ENCODE results near the gene TSHZ1.

DNA sequence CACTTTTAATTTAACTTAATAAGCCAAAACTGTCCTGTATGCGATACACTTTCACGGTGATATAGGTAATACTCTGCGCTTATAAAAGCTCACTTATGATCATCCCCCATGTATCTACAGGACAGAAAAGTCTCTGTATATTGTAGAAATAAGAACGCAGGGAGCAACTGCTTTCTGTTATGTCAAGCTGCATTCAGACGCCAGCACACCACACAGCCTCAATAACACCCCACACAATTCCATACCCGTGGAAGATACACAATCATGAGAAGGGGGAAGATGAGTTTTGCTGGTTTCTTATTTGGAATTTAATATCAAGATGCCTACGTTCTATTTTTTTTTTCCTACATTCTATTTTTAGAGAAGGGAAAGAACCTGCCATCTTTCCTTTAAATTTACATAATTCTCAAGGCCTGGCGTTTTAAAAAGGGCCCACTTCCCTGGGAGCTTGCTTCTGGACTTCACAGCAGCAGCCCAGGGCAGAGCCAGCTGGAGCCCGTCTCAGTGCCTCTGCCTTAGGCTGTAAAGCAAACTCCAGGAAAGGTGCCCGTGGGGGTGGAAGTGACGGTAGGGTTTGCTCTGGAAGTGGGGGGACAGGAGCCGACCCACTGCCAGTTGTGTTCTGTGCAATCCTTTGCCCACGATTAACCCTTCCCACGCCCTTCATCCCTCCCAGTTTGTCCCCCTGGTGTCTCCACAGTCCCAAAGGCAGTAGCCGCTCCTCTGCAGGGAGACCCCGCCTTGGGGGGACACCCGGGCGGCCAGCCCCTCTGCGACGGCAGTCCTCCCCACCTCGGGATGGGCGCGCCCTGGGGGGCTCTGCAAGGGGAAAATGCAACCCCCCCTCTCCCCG, 7.0 kb upstream of the TSHZ1 start:
- TF ChIP-seq, protein P1, sequence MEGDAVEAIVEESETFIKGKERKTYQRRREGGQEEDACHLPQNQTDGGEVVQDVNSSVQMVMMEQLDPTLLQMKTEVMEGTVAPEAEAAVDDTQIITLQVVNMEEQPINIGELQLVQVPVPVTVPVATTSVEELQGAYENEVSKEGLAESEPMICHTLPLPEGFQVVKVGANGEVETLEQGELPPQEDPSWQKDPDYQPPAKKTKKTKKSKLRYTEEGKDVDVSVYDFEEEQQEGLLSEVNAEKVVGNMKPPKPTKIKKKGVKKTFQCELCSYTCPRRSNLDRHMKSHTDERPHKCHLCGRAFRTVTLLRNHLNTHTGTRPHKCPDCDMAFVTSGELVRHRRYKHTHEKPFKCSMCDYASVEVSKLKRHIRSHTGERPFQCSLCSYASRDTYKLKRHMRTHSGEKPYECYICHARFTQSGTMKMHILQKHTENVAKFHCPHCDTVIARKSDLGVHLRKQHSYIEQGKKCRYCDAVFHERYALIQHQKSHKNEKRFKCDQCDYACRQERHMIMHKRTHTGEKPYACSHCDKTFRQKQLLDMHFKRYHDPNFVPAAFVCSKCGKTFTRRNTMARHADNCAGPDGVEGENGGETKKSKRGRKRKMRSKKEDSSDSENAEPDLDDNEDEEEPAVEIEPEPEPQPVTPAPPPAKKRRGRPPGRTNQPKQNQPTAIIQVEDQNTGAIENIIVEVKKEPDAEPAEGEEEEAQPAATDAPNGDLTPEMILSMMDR (IDR thresholded peaks at IDR 0.05; ENCODE audit: poor library complexity, severe bottlenecking) = no peak
- TF ChIP-seq EP300 (conservative IDR thresholded peaks at IDR 0.05; ENCODE audit: poor library complexity, severe bottlenecking) (no peak), POLR2AphosphoS5 (IDR thresholded peaks at IDR 0.05) (no peak), EZH2 (IDR thresholded peaks at IDR 0.05; ENCODE audit: borderline replicate concordance, insufficient read depth, low read length, poor library complexity, severe bottlenecking) (no peak), RAD21 (conservative IDR thresholded peaks at IDR 0.05) (no peak), MXI1 (conservative IDR thresholded peaks at IDR 0.05; ENCODE audit: poor library complexity, severe bottlenecking) (no peak)
- TF ChIP-seq, protein P2, sequence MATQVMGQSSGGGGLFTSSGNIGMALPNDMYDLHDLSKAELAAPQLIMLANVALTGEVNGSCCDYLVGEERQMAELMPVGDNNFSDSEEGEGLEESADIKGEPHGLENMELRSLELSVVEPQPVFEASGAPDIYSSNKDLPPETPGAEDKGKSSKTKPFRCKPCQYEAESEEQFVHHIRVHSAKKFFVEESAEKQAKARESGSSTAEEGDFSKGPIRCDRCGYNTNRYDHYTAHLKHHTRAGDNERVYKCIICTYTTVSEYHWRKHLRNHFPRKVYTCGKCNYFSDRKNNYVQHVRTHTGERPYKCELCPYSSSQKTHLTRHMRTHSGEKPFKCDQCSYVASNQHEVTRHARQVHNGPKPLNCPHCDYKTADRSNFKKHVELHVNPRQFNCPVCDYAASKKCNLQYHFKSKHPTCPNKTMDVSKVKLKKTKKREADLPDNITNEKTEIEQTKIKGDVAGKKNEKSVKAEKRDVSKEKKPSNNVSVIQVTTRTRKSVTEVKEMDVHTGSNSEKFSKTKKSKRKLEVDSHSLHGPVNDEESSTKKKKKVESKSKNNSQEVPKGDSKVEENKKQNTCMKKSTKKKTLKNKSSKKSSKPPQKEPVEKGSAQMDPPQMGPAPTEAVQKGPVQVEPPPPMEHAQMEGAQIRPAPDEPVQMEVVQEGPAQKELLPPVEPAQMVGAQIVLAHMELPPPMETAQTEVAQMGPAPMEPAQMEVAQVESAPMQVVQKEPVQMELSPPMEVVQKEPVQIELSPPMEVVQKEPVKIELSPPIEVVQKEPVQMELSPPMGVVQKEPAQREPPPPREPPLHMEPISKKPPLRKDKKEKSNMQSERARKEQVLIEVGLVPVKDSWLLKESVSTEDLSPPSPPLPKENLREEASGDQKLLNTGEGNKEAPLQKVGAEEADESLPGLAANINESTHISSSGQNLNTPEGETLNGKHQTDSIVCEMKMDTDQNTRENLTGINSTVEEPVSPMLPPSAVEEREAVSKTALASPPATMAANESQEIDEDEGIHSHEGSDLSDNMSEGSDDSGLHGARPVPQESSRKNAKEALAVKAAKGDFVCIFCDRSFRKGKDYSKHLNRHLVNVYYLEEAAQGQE (IDR thresholded peaks at IDR 0.05; ENCODE audit: borderline replicate concordance) = no peak

Measured in neural cell (in vitro differentiated cells).